Measurements from ENCODE around the gene ZCCHC14. TPM values are rescaled to one million over a fixed set of nuclear protein-coding genes. Genes with fewer than 3 reads are reported as not detected.

ZCCHC14 gene
- total and polyA plus RNA-seq, 2 of the 8 experiments (the other 6 are each of a cell fraction or from before 2014, with no cell fraction given), result 8.2 to 28.2 TPM

DNA sequence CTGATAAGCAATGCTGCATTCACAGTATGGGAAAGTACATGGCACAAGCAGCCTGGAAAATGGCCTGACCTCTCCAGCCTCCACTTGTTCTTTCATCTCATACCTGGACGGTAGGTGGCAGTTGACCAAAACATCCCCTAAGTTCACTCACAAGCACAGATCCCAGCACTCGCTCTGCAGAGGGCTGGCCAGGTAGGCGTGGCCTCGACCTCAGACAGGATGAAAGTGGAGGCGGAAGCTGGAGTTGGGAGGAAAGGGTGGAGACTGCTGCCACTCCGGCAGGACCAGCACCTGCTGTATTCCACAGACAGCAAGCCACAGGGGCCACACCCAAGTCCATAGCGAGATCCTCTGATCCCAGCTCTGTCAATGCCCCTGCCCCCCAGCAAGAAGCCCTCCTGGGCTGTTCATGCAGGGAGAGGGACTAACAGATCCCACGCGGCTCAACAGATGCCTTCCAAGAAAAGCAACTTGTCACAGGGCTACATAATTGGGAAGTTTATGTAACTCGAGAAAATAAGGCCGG, 31.3 kb downstream of the ZCCHC14 start (continued):
- TF ChIP-seq, protein P1, sequence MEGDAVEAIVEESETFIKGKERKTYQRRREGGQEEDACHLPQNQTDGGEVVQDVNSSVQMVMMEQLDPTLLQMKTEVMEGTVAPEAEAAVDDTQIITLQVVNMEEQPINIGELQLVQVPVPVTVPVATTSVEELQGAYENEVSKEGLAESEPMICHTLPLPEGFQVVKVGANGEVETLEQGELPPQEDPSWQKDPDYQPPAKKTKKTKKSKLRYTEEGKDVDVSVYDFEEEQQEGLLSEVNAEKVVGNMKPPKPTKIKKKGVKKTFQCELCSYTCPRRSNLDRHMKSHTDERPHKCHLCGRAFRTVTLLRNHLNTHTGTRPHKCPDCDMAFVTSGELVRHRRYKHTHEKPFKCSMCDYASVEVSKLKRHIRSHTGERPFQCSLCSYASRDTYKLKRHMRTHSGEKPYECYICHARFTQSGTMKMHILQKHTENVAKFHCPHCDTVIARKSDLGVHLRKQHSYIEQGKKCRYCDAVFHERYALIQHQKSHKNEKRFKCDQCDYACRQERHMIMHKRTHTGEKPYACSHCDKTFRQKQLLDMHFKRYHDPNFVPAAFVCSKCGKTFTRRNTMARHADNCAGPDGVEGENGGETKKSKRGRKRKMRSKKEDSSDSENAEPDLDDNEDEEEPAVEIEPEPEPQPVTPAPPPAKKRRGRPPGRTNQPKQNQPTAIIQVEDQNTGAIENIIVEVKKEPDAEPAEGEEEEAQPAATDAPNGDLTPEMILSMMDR (IDR thresholded peaks at IDR 0.05; ENCODE audit: control extremely low read depth in 1 of 3, insufficient read depth in 1 of 3, low read depth in 1 of 3, low read length in 3 of 3), result peak; percentile 62 to 92 (median 65)
